Effector memory CD4-positive, alpha-beta T cell (primary cell): ENCODE measurements around the gene SBK2.
"Not testable (repeated sequence)": the region's sequence is repeated elsewhere in the genome, so short reads cannot be mapped to it uniquely, and the experiment has no call there.

Experiments used
- DNase-seq, 3 donors: peaks; one replicate each; pipeline ENCODE4 v3.0.0-alpha.2; 2020
- H3K27ac ChIP-seq: 2 replicates; pipeline ENCODE4 v1.7.0; 2013; ENCODE audit warnings: mild to moderate bottlenecking, low read length, moderate library complexity; ENCODE audit not compliant: insufficient read depth, poor library complexity, severe bottlenecking
- H3K27me3 ChIP-seq: replicated peaks from 2 replicates; pipeline ENCODE4 v1.7.0; 2013; ENCODE audit warnings: mild to moderate bottlenecking, low read length; ENCODE audit not compliant: insufficient read depth, control insufficient read depth, poor library complexity, severe bottlenecking
- H3K36me3 ChIP-seq: 2 replicates; pipeline ENCODE4 v1.7.0; 2013; ENCODE audit warnings: mild to moderate bottlenecking, low read length, moderate library complexity; ENCODE audit not compliant: control insufficient read depth, insufficient read depth
- H3K4me1 ChIP-seq: 2 replicates; pipeline ENCODE4 v1.7.0; 2013; ENCODE audit warnings: low read length, mild to moderate bottlenecking; ENCODE audit not compliant: control insufficient read depth, insufficient read depth, poor library complexity, severe bottlenecking
- H3K4me3 ChIP-seq: 2 replicates; pipeline ENCODE4 v1.7.0; 2013; ENCODE audit warnings: low read length, low read depth, mild to moderate bottlenecking; ENCODE audit not compliant: insufficient read depth, poor library complexity, severe bottlenecking
- H3K9me3 ChIP-seq: 2 replicates; pipeline ENCODE4 v1.7.0; 2013; ENCODE audit warnings: mild to moderate bottlenecking, low read length, moderate library complexity; ENCODE audit not compliant: control insufficient read depth
- total RNA-seq, 3 donors: gene quantifications; one replicate each; lab custom pipeline; 2026; lab: John Stamatoyannopoulos, UW

The SBK2 gene
- 0 reads per million in 3 donors for total RNA-seq

GRCh38 chr19:55536951-55537740, at the start of gene SBK2:
SBK2 (minus strand) TSS chr19:55537133; CDS start chr19:55536294, 839 bp downstream.
- no peak for DNase-seq
- Histone ChIP-seq H3K4me3 (no peak within 1 kb of the TSS), H3K36me3 (no peaks in the 10 kb centered on the region)

GRCh38 chr19:55585658-55586339, 48.9 kb upstream of the SBK2 start:
- H3K36me3 ChIP-seq = no peaks in the 10 kb centered on the region
- no peak overlapping the region for H3K27ac ChIP-seq
- peak in 2 of 3 donors; percentile 25 to 32 for DNase-seq
- peaks cover 28% of the 10 kb centered on the region for H3K4me1 ChIP-seq
- no peaks in the 10 kb centered on the region for H3K9me3 ChIP-seq
- H3K4me3 ChIP-seq = peak overlapping the region; percentile 37
- H3K27me3 ChIP-seq = no peaks in the 10 kb centered on the region

More at GRCh38 chr19:55536951-55537740, at the start of gene SBK2:
- no peaks in the 10 kb centered on the region for H3K27me3 ChIP-seq
- no peaks in the 10 kb centered on the region for H3K4me1 ChIP-seq
- no peak within 1 kb of the TSS for H3K27ac ChIP-seq
- H3K9me3 ChIP-seq = no peaks in the 10 kb centered on the region

GRCh38 chr19:55584871-55585270, 47.9 kb upstream of the SBK2 start:
- DNase-seq = no peak
- H3K4me3 ChIP-seq = no peak overlapping the region
- no peaks in the 10 kb centered on the region for H3K9me3 ChIP-seq
- H3K4me1 ChIP-seq = peaks cover 32% of the 10 kb centered on the region
- H3K27ac ChIP-seq = no peak overlapping the region
- no peaks in the 10 kb centered on the region for H3K36me3 ChIP-seq
- H3K27me3 ChIP-seq = no peaks in the 10 kb centered on the region

- H3K27me3 ChIP-seq = not testable (repeated sequence)
- peaks cover 32% of the 10 kb centered on the region for H3K4me1 ChIP-seq
Measured at GRCh38 chr19:55583897-55584296, 47.0 kb upstream of the SBK2 start.

GRCh38 chr19:55582284-55582683, 45.4 kb upstream of the SBK2 start:
- H3K36me3 ChIP-seq, H3K27me3 ChIP-seq, H3K9me3 ChIP-seq, DNase-seq, H3K27ac ChIP-seq, H3K4me3 ChIP-seq: not testable (repeated sequence)
- H3K4me1 ChIP-seq = peaks cover 29% of the 10 kb centered on the region

More at GRCh38 chr19:55583897-55584296, 47.0 kb upstream of the SBK2 start:
- DNase-seq, H3K9me3 ChIP-seq, H3K36me3 ChIP-seq, H3K27ac ChIP-seq, H3K4me3 ChIP-seq: not testable (repeated sequence)

- Histone ChIP-seq H3K36me3 (peaks cover 4% of the 10 kb centered on the region), H3K4me3 (no peak overlapping the region), H3K4me1 (peaks cover 26% of the 10 kb centered on the region), H3K27ac (no peak overlapping the region), H3K27me3 (no peaks in the 10 kb centered on the region), H3K9me3 (no peaks in the 10 kb centered on the region)
- DNase-seq = no peak
Measured at GRCh38 chr19:55581823-55582223, 44.9 kb upstream of the SBK2 start.

- Histone ChIP-seq H3K9me3 (no peaks in the 10 kb centered on the region), H3K27ac (peak overlapping the region; percentile 74), H3K4me1 (peaks cover 21% of the 10 kb centered on the region), H3K27me3 (no peaks in the 10 kb centered on the region), H3K36me3 (peaks cover 4% of the 10 kb centered on the region), H3K4me3 (peak overlapping the region; percentile 73)
- DNase-seq = no peak
Measured at GRCh38 chr19:55581145-55581822, 44.4 kb upstream of the SBK2 start.

- Histone ChIP-seq H3K27me3 (no peaks in the 10 kb centered on the region), H3K4me3 (peak within 1 kb of the TSS; percentile 73), H3K9me3 (no peaks in the 10 kb centered on the region), H3K36me3 (peaks cover 4% of the 10 kb centered on the region), H3K4me1 (peaks cover 15% of the 10 kb centered on the region), H3K27ac (peak within 1 kb of the TSS; percentile 74)
- peak; percentile 36 to 57 (median 52) for DNase-seq
Measured at GRCh38 chr19:55580628-55581144, 43.8 kb upstream of the SBK2 start, which contains the start of gene ZNF579. ZNF579 (minus strand) TSS chr19:55580848; CDS start chr19:55579639, 1,209 bp downstream.

- Histone ChIP-seq H3K36me3 (peaks cover 4% of the 10 kb centered on the region), H3K4me3 (peak overlapping the region; percentile 73), H3K4me1 (peaks cover 13% of the 10 kb centered on the region), H3K9me3 (no peaks in the 10 kb centered on the region), H3K27ac (peak overlapping the region; percentile 74), H3K27me3 (no peaks in the 10 kb centered on the region)
- DNase-seq = no peak
Measured at GRCh38 chr19:55579766-55580621, 43.1 kb upstream of the SBK2 start.
